PC-3 (cell line): ENCODE results near the gene S100P. TPM values are rescaled to one million over a fixed set of nuclear protein-coding genes. Genes with fewer than 3 reads are reported as not detected.

Experiments
- ATAC-seq: fragments of 200-7000 bp; cut with Tn5 transposase; 2 replicates; pipeline ENCODE4 v1.9.1; 2020; ENCODE audit warnings: mild to moderate bottlenecking, moderate library complexity
- BruUV-seq: library from RNA; stranded (reverse); fragments of 400-500 nt; replicated peaks from 2 replicates; lab custom pipeline; 2021; lab: Mats Ljungman, UMichigan
- CTCF ChIA-PET: fragments of 300-600 bp; sonication (Branson Sonifier 250); formaldehyde crosslinking; loops from one replicate; lab custom pipeline; 2022; ENCODE audit warnings: antibody characterized with exemption; lab: Charles Lee
- POLR2A ChIA-PET: fragments of 300-600 bp; sonication (Branson Sonifier 250); formaldehyde crosslinking; loops from one replicate; lab custom pipeline; 2022; ENCODE audit warnings: antibody characterized with exemption; ENCODE audit not compliant: unreplicated experiment; lab: Charles Lee
- DNase-seq: peaks from one replicate; pipeline ENCODE4 v3.0.0-alpha.2; 2015
- H2AFZ ChIP-seq: fragments of 300-600 bp; sonication (generic); 2 replicates; pipeline ENCODE4 v1.6.0; 2016; ENCODE audit warnings: antibody characterized with exemption, low read length
- H3F3A ChIP-seq: fragments of 300-600 bp; sonication (generic); one replicate; pipeline ENCODE4 v1.6.0; 2017; ENCODE audit warnings: antibody characterized with exemption, low read length, control low read depth, mild to moderate bottlenecking; ENCODE audit not compliant: unreplicated experiment
- H3K27ac ChIP-seq: fragments of 300-600 bp; sonication (generic); 2 replicates; pipeline ENCODE4 v1.5.1; 2016; ENCODE audit warnings: mild to moderate bottlenecking, low read length
- H3K27me3 ChIP-seq: fragments of 300-600 bp; sonication (generic); 2 replicates; pipeline ENCODE4 v1.6.1; 2016; ENCODE audit warnings: low read length, mixed read lengths
- H3K36me3 ChIP-seq: fragments of 300-600 bp; sonication (generic); 2 replicates; pipeline ENCODE4 v1.6.1; 2016; ENCODE audit warnings: low read depth, mixed run types, low read length, mixed read lengths
- H3K4me1 ChIP-seq: fragments of 300-600 bp; sonication (generic); 2 replicates; pipeline ENCODE4 v1.5.1; 2016; ENCODE audit warnings: low read length; ENCODE audit not compliant: insufficient read depth
- H3K4me2 ChIP-seq: fragments of 300-600 bp; sonication (generic); 2 replicates; pipeline ENCODE4 v1.6.0; 2016; ENCODE audit warnings: low read length
- H3K4me3 ChIP-seq: fragments of 300-600 bp; sonication (generic); 2 replicates; pipeline ENCODE4 v1.5.1; 2016; ENCODE audit warnings: mild to moderate bottlenecking, low read length, mixed read lengths
- H3K79me2 ChIP-seq: fragments of 300-600 bp; sonication (generic); 2 replicates; pipeline ENCODE4 v1.6.1; 2017; ENCODE audit warnings: low read length, mixed read lengths
- H3K9ac ChIP-seq: fragments of 300-600 bp; sonication (generic); 2 replicates; pipeline ENCODE4 v1.6.0; 2016; ENCODE audit warnings: mild to moderate bottlenecking, low read length
- H3K9me2 ChIP-seq: fragments of 300-600 bp; sonication (generic); replicated peaks from 2 replicates; pipeline ENCODE4 v1.6.1; 2016; ENCODE audit warnings: mixed run types, low read length, mixed read lengths
- H3K9me3 ChIP-seq: fragments of 300-600 bp; sonication (generic); 2 replicates; pipeline ENCODE4 v1.6.1; 2016; ENCODE audit warnings: low read length, mixed read lengths
- H4K20me1 ChIP-seq: fragments of 300-600 bp; sonication (generic); 2 replicates; pipeline ENCODE4 v1.6.1; 2016; ENCODE audit warnings: low read length, mixed read lengths
- EZH2 ChIP-seq: fragments of 300-600 bp; sonication (generic); IDR thresholded peaks from one replicate; pipeline ENCODE4 v1.6.1; 2017; ENCODE audit warnings: antibody characterized with exemption, mild to moderate bottlenecking, low read length; ENCODE audit not compliant: unreplicated experiment
- EZH2phosphoT487 ChIP-seq: fragments of 300-600 bp; sonication (generic); IDR thresholded peaks from 2 replicates; pipeline ENCODE4 v1.6.1; 2018; ENCODE audit warnings: mild to moderate bottlenecking, antibody characterized with exemption, low read length, borderline replicate concordance
- intact Hi-C: fragments of 100-400 bp; cut with micrococcal nuclease; formaldehyde crosslinking; loops from 2 replicates; pipeline ENCODE4 v1.9.0; 2023
- total RNA-seq: library from RNA; depleted of rRNA; stranded (reverse); fragments of >200 nt; gene quantifications from 2 replicates; pipeline ENCODE4 v1.2.3, GENCODE V29; 2014
- TF ChIP-seq, protein P1 (sequence below): fragments of 300-600 bp; sonication (generic); conservative IDR thresholded peaks from 2 replicates; pipeline ENCODE4 v1.5.1; 2017; ENCODE audit warnings: antibody characterized with exemption, low read depth, mild to moderate bottlenecking, low read length

The S100P gene
- total RNA-seq, 1 experiment from 2014 or later: 59.8 TPM

DNA sequence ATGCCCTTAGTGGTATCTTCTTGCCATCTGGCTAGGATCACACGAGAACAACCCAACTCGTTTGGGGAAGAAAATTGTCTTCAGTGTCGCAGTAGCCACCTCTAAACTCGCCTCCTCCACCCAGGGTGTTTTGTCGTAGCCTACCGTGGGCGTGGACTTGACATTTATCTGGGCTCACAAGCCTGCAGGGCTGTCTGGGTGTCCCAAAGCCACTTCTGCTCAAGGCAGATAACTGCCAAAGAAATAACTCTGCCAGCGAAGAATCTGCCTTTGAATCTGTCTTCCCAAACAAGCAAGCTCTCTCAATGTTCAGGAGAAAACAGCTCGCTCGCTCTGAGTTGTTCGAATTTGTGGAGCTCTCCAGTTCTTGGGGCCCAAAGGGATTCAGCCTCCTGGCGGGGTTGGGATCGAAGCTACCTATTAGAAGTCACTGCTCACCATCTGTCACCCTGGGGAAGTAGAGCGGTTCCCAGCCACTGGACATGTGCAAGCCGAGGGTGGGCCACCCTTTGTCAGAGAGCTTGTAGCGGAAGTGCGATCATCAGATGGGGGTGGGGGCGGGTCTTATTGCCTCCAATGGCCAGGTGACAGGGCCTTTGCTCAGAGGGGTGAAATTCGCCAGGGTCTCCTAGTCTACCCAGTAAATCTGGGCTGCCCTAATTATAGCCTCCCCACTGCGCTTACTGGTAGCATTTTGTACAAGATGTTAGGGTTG is 37.1 kb downstream of the S100P start:
- intact Hi-C loops: no loop called here
- ChIA-PET CTCF (no interaction called here), POLR2A (no interaction called here)
- H3K79me2 ChIP-seq: no peaks in the 10 kb centered on the region
- H2AFZ ChIP-seq: no peak overlapping the region
- no peaks in the 10 kb centered on the region for H3K9me3 ChIP-seq
- H3K27ac ChIP-seq: no peak overlapping the region
- ATAC-seq (no peak), DNase-seq (no peak)
- H3K4me1 ChIP-seq: peaks cover 10% of the 10 kb centered on the region
- H4K20me1 ChIP-seq: no peaks in the 10 kb centered on the region
- no peaks in the 10 kb centered on the region for H3F3A ChIP-seq
- BruUV-seq: no TSS peak
- H3K4me2 ChIP-seq: no peak overlapping the region
- H3K36me3 ChIP-seq: no peaks in the 10 kb centered on the region
- no peak overlapping the region for H3K9ac ChIP-seq
- no peaks in the 10 kb centered on the region for H3K27me3 ChIP-seq
- TF ChIP-seq, protein P1, sequence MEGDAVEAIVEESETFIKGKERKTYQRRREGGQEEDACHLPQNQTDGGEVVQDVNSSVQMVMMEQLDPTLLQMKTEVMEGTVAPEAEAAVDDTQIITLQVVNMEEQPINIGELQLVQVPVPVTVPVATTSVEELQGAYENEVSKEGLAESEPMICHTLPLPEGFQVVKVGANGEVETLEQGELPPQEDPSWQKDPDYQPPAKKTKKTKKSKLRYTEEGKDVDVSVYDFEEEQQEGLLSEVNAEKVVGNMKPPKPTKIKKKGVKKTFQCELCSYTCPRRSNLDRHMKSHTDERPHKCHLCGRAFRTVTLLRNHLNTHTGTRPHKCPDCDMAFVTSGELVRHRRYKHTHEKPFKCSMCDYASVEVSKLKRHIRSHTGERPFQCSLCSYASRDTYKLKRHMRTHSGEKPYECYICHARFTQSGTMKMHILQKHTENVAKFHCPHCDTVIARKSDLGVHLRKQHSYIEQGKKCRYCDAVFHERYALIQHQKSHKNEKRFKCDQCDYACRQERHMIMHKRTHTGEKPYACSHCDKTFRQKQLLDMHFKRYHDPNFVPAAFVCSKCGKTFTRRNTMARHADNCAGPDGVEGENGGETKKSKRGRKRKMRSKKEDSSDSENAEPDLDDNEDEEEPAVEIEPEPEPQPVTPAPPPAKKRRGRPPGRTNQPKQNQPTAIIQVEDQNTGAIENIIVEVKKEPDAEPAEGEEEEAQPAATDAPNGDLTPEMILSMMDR: no peak
- TF ChIP-seq EZH2phosphoT487: no peak
- no peak for TF ChIP-seq EZH2
- no peaks in the 10 kb centered on the region for H3K9me2 ChIP-seq
- no peak overlapping the region for H3K4me3 ChIP-seq

DNA sequence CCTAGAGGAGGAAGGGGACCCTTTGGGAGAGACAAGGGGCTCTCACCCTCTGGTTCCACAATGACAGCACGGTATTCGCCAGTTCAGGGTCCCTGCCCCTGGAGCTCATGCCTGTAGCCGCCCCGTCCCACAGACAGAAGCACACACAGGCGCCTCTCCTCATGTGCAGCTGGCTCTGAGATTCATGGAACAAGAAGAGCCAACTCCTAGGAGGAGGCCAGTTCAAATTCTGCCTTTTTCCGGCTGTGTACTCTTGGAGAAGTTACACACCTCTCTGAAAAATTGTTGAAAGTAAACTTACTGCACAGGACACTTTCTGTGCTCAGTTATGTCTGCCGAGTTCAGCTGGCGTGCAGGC is 37.6 kb downstream of the S100P start:
- H3K36me3 ChIP-seq: no peaks in the 10 kb centered on the region
- H3K4me1 ChIP-seq: peaks cover 10% of the 10 kb centered on the region
- H2AFZ ChIP-seq: no peak overlapping the region
- CTCF ChIA-PET: no interaction called here
- H3K9me2 ChIP-seq: no peaks in the 10 kb centered on the region
- H3K27ac ChIP-seq: no peak overlapping the region
- no peak overlapping the region for H3K4me2 ChIP-seq
- BruUV-seq: no TSS peak
- TF ChIP-seq, protein P1: no peak
- no peak for TF ChIP-seq EZH2phosphoT487
- no peak for TF ChIP-seq EZH2
- no peak overlapping the region for H3K9ac ChIP-seq
- intact Hi-C loops: no loop called here
- ATAC-seq (no peak), DNase-seq (no peak)
- no peaks in the 10 kb centered on the region for H3K79me2 ChIP-seq
- H3K9me3 ChIP-seq: no peaks in the 10 kb centered on the region
- H3K4me3 ChIP-seq: no peak overlapping the region
- POLR2A ChIA-PET: no interaction called here
- no peaks in the 10 kb centered on the region for H3K27me3 ChIP-seq
- no peaks in the 10 kb centered on the region for H3F3A ChIP-seq
- H4K20me1 ChIP-seq: no peaks in the 10 kb centered on the region

DNA sequence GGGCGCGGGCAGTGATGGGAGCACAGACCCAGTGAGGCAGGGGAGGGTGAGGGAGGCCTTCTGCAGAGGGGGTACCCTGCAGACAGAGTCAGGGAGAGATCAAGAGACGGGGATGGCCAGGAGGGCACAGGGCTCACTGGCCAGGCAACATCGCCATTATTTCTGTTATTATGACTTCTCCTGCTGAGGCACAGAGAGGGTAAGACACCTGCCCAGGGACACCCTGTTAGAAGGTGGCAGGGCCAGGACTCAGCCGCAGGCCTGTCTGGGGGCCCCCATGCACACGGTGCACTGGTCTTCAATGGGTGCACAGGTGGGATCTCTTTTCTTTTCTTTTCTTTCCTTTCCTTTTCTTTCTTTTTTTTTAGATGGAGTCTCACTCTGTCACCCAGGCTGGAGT is 38.1 kb downstream of the S100P start:
- no peak overlapping the region for H2AFZ ChIP-seq
- TF ChIP-seq, protein P1: no peak
- TF ChIP-seq EZH2phosphoT487: no peak
- no peak for TF ChIP-seq EZH2
- H3K36me3 ChIP-seq: no peaks in the 10 kb centered on the region
- no peaks in the 10 kb centered on the region for H3K9me3 ChIP-seq
- ATAC-seq (no peak), DNase-seq (no peak)
- H3K9me2 ChIP-seq: no peaks in the 10 kb centered on the region
- H3K27ac ChIP-seq: peak overlapping the region; percentile 88; the same call in 1 of the 2 replicates
- no TSS peak for BruUV-seq
- H3F3A ChIP-seq: no peaks in the 10 kb centered on the region
- intact Hi-C loops: no loop called here
- no peaks in the 10 kb centered on the region for H3K27me3 ChIP-seq
- CTCF ChIA-PET: no interaction called here
- no peak overlapping the region for H3K4me2 ChIP-seq
- H3K4me1 ChIP-seq: peaks cover 10% of the 10 kb centered on the region
- no peaks in the 10 kb centered on the region for H4K20me1 ChIP-seq
- POLR2A ChIA-PET: no interaction called here
- no peaks in the 10 kb centered on the region for H3K79me2 ChIP-seq
- no peak overlapping the region for H3K9ac ChIP-seq
- no peak overlapping the region for H3K4me3 ChIP-seq
